Hematopoietic multipotent progenitor cell (in vitro differentiated cells): ENCODE results near the gene PLSCR3. TPM values are rescaled to one million over a fixed set of nuclear protein-coding genes. Genes with fewer than 3 reads are reported as not detected.
A peak's percentile ranks its signal among the peaks of the same experiment; 100 is the strongest.

Experiments used
- DNase-seq, 3 donors: peaks; one replicate each; pipeline ENCODE4 v3.0.0-alpha.2; 2011 to 2015; ENCODE audit warnings: low read depth in 2 of 3, low spot score in 2 of 3
- total RNA-seq: library from RNA; depleted of rRNA; stranded (reverse); fragments of >200 nt; gene quantifications from one replicate; pipeline ENCODE4 v1.2.3, GENCODE V29; 2012

PLSCR3 gene
- total RNA-seq = 26.9 TPM

GRCh38 chr17:7394452-7395191, at the start of gene PLSCR3:
TSS of gene PLSCR3 (minus strand) at chr17:7394525. CDS start at chr17:7394110, 415 bp downstream.
- DNase-seq = peak; percentile 60 to 78 (median 76)

- no peak for DNase-seq
Observed at GRCh38 chr17:7443499-7444485, 49.5 kb upstream of the PLSCR3 start.

DNA sequence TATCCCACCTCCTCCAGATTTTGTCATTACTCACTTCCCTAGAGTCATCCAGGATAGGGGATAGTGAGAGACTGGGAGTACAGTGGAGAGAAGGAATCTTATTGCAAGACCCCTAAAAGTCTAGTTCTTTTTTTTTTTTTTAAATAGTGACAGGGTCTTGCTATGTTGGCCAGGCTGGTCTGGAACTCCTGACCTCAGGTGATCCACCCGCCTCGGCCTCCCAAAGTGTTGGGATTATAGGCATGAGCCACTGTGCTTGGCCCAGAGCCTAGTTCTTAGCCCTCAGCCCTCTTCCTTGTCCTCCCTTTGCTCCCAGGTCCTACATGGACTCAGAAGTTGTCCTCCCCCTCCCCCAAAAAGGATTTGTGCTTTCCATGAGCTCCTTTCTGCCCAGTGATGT, 47.8 kb upstream of the PLSCR3 start:
- no peak for DNase-seq

DNA sequence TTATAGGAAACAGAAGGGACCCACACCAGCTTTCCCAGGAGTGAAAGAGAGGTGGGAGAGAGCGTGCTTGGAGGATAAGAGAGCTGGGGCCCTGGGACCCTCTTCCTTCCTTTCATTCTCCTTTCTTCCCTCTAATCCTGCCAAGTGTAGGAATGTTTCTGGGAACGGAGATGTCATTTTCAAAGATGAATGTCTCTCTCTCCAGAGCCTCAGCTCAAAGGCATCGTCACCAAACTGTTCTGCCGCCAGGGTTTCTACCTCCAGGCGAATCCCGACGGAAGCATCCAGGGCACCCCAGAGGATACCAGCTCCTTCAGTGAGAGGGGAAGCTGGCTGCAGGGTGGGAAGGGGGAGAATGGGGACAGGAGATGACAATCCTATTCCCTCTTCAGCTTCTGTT, 46.9 kb upstream of the PLSCR3 start:
- DNase-seq = no peak

- peak in 2 of 3 donors; percentile 60 to 70 for DNase-seq
Observed at GRCh38 chr17:7440834-7441195, 46.5 kb upstream of the PLSCR3 start.

DNA sequence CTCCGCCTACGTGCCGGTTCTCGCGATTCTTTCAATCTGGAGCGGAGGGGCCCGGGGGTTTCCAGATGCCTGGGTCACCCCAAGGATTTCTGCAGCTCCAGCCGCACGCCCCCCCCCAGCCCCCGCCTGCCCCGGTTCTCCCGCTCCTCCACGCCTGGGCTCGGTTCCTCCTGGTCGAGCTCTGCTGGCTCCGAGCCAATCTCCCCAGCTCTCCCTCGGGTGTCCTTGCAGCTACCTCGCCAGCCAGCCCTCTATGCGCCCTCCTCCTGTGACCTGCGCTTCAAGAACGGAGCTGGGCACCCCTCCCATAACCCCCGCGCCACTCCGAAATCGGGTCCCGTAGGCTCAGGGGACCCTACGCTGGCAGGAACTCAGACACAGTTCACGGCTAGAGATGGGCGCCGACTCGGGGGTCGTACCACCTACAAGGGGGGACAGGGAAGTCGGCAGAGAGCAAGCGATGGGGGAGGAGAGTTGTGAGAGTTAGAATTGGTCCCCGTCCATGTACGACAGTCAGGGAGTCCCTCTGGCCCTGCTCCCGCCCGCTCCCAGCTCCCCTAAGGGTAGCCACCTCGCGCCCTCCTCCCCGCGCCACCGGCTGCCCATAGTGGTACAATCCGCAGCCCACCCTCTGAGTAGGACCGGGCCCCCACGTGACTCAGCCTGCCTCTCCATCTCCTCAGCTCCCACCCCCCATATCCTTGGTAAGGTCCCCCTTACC, 45.9 kb upstream of the PLSCR3 start:
- DNase-seq = peak in 2 of 3 donors; percentile 41 to 48

DNA sequence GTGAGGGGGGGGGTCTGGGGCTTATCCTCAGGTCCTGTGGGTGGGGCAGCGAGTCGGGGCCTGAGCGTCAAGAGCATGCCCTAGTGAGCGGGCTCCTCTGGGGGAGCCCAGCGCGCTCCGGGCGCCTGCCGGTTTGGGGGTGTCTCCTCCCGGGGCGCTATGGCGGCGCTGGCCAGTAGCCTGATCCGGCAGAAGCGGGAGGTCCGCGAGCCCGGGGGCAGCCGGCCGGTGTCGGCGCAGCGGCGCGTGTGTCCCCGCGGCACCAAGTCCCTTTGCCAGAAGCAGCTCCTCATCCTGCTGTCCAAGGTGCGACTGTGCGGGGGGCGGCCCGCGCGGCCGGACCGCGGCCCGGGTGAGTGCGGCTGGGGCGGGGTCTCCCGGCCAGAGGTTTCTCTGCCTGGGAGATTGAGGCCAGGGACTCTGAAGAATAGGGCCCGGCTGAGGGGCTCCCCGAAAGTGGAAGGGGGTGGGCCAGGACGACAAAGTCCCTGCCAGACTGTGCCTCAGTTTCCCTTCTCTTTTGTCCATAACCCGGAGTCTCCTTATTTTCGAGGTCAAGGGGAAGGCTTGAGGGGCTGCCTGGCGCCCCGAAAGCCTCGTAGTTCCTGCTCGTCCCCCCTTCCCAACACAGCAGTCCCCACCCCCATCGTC, 45.3 kb upstream of the PLSCR3 start, which contains the start of gene FGF11:
TSS of gene FGF11 (plus strand) at position 51 of the 651 bp plus-strand sequence. CDS start at position 160, 109 bp downstream.
- DNase-seq = no peak

- no peak for DNase-seq
Observed at GRCh38 chr17:7438656-7439460, 44.5 kb upstream of the PLSCR3 start.

GRCh38 chr17:7437950-7438614, 43.8 kb upstream of the PLSCR3 start:
- peak in 2 of 3 donors; percentile 57 to 61 for DNase-seq

- DNase-seq = no peak
Observed at GRCh38 chr17:7437369-7437863, 43.1 kb upstream of the PLSCR3 start.

DNA sequence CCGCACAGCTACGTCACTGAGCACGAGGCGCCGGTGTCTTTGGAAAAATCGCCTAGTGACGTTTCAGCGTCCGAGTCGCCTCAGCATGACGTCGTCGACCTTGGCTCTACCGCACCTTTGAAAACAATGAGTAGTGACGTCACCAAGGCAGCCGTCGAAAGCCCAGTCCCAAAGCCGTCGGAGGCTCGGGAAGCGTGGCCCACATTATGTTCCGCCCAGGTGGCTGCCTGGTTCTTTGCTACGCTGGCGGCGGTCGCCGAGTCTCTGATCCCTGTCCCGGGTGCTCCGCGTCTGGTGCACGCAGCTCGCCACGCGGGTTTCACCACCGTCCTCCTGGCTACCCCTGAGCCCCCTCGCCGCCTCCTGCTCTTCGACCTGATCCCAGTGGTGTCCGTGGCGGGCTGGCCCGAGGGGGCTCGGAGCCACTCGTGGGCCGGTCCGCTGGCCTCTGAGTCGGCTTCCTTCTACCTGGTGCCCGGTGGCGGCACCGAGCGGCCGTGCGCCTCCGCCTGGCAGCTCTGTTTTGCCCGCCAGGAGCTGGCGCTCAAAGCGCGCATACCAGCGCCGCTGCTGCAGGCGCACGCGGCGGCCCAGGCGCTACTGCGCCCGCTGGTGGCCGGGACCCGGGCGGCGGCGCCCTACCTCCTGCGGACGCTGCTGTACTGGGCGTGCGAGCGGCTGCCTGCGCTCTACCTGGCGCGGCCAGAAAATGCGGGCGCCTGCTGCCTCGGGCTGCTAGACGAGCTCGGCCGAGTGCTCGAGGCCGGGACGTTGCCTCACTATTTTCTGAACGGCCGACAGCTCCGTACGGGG, 42.4 kb upstream of the PLSCR3 start:
- peak; percentile 71 to 85 (median 85) for DNase-seq

GRCh38 chr17:7435676-7436555, 41.6 kb upstream of the PLSCR3 start:
- DNase-seq = peak in 2 of 3 donors; percentile 75 to 77

DNA sequence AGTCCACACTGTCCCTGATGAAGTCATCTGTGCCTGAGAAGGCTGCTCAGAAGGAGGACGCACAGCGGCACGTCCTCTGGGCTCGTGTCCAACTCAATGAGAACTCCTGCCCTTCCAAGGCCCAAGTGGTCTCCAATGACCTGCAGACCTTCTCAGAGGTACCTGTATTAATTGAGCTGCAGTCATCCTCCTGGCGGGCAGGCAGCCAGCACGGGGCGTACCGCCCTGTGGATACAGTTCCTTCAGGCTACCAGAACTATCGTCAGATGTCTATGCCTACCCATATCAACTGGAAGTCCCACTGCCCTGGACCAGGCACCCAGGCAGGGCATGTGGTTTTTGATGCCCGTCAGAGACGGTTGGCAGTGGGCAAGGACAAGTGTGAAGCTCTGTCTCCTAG, 38.0 kb upstream of the PLSCR3 start:
- DNase-seq = no peak

GRCh38 chr17:7431231-7431630, 36.9 kb upstream of the PLSCR3 start:
- DNase-seq = no peak

DNA sequence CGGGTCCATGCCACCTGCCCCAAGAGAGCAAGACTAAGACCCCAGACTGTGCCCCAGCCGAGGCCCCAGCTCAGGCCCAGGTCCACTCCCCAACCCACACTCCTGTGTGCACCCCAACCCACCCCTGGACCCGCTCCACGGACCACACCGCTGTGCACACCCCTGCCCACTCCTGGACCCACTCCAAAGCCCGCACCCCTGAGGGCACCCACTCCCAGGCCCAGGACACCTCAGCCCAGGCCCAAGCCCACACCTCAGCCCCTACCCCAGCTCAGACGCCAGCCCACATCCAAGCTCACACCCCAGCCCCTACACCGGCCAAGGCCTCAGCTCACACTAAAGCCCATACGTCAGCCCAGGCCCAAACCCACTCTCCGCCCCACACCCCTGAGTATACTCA, 35.4 kb upstream of the PLSCR3 start:
- DNase-seq = no peak

DNA sequence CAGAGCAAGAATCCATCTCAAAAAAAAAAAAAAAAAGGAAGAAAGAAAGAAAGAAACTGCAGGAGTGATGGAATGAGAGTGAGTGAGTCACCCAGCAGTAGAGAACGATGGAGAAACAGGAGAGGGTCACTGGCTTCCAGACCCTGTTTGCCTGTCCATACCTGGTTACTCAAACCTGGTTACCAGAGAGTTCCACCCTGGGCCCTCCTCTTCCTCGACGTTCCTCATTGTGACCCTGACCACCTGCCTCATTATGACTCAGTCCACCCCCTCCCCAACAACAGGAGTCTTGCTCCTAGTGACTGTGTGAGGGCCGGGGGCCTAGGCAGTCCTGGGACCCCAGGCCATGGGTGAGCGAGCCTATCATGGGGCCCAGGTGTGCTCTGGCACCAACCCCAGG, 34.2 kb upstream of the PLSCR3 start, which contains the start of gene SPEM3:
TSS of gene SPEM3 (plus strand) at position 301 of the 400 bp plus-strand sequence. CDS start at position 347, 46 bp downstream.
- DNase-seq = no peak

DNA sequence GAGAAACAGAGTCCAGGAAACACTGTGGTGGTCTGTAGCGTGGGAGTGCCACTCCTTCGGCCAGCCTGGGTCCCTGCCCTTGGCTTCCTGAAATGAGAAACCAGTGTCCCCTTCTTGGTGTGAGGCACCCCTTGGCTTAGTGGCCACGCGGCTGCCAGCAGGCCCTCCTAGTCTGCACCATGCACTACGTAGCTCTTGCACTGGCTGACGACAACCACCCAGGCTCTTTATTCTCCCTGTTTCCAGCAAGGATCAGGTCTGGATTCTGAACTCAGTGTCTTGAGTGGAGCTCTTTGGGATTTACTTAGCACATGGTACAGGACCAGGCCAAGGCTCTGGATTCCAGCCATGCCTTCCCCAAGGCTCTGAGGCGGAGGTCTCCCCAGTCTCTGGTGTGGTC, 33.2 kb upstream of the PLSCR3 start:
- no peak for DNase-seq
